ENCODE results near the gene BRF1.

The BRF1 gene

GRCh38 chr14:105326891-105327694, 26.3 kb upstream of the BRF1 start:
- no peaks in the 10 kb centered on the region for H3K27me3 Mint-ChIP-seq (ENCODE audit: low read depth)
- no peak overlapping the region for H3K27ac Mint-ChIP-seq
- no peaks in the 10 kb centered on the region for H3K9me3 Mint-ChIP-seq
- H3K4me1 Mint-ChIP-seq (ENCODE audit: low read depth), result peaks cover 16% of the 10 kb centered on the region
- no peak overlapping the region for H3K4me3 Mint-ChIP-seq
- no peak for DNase-seq (ENCODE audit: low spot score)
- no peaks in the 10 kb centered on the region for H3K36me3 Mint-ChIP-seq (ENCODE audit: low read depth)

GRCh38 chr14:105326568-105326867, 25.7 kb upstream of the BRF1 start:
- Mint-ChIP-seq H3K36me3 (ENCODE audit: low read depth) (no peaks in the 10 kb centered on the region), H3K27ac (no peak overlapping the region), H3K9me3 (no peaks in the 10 kb centered on the region), H3K27me3 (ENCODE audit: low read depth) (no peaks in the 10 kb centered on the region), H3K4me3 (no peak overlapping the region), H3K4me1 (ENCODE audit: low read depth) (peaks cover 11% of the 10 kb centered on the region)
- DNase-seq (ENCODE audit: low spot score), result no peak

GRCh38 chr14:105325716-105326567, 25.1 kb upstream of the BRF1 start:
- H3K9me3 Mint-ChIP-seq, result no peaks in the 10 kb centered on the region
- H3K4me3 Mint-ChIP-seq, result no peak overlapping the region
- no peaks in the 10 kb centered on the region for H3K27me3 Mint-ChIP-seq (ENCODE audit: low read depth)
- no peaks in the 10 kb centered on the region for H3K36me3 Mint-ChIP-seq (ENCODE audit: low read depth)
- H3K27ac Mint-ChIP-seq, result no peak overlapping the region
- no peak for DNase-seq (ENCODE audit: low spot score)
- peaks cover 6% of the 10 kb centered on the region for H3K4me1 Mint-ChIP-seq (ENCODE audit: low read depth)

- Mint-ChIP-seq H3K27ac (no peak overlapping the region), H3K36me3 (ENCODE audit: low read depth) (no peaks in the 10 kb centered on the region), H3K9me3 (no peaks in the 10 kb centered on the region), H3K4me3 (no peak overlapping the region), H3K27me3 (ENCODE audit: low read depth) (no peaks in the 10 kb centered on the region), H3K4me1 (ENCODE audit: low read depth) (peaks cover 3% of the 10 kb centered on the region)
- DNase-seq (ENCODE audit: low spot score), result no peak
Measured at GRCh38 chr14:105325303-105325702, 24.5 kb upstream of the BRF1 start.

- no peak for DNase-seq (ENCODE audit: low spot score)
Measured at GRCh38 chr14:105324871-105325270, 24.1 kb upstream of the BRF1 start.

GRCh38 chr14:105324080-105324778, 23.4 kb upstream of the BRF1 start:
- no peak for DNase-seq (ENCODE audit: low spot score)
- Mint-ChIP-seq H3K27me3 (ENCODE audit: low read depth) (no peaks in the 10 kb centered on the region), H3K27ac (no peak overlapping the region), H3K9me3 (no peaks in the 10 kb centered on the region), H3K36me3 (ENCODE audit: low read depth) (peaks cover 2% of the 10 kb centered on the region), H3K4me3 (no peak overlapping the region), H3K4me1 (ENCODE audit: low read depth) (peaks cover 5% of the 10 kb centered on the region)

More at GRCh38 chr14:105324871-105325270, 24.1 kb upstream of the BRF1 start:
- Mint-ChIP-seq H3K4me3 (no peak overlapping the region), H3K4me1 (ENCODE audit: low read depth) (peaks cover 3% of the 10 kb centered on the region), H3K27ac (no peak overlapping the region), H3K9me3 (no peaks in the 10 kb centered on the region), H3K27me3 (ENCODE audit: low read depth) (no peaks in the 10 kb centered on the region), H3K36me3 (ENCODE audit: low read depth) (no peaks in the 10 kb centered on the region)

GRCh38 chr14:105323663-105324062, 22.9 kb upstream of the BRF1 start:
- Mint-ChIP-seq H3K9me3 (no peaks in the 10 kb centered on the region), H3K36me3 (ENCODE audit: low read depth) (peaks cover 2% of the 10 kb centered on the region), H3K4me3 (no peak overlapping the region), H3K4me1 (ENCODE audit: low read depth) (peaks cover 8% of the 10 kb centered on the region), H3K27me3 (ENCODE audit: low read depth) (no peaks in the 10 kb centered on the region), H3K27ac (no peak overlapping the region)
- no peak for DNase-seq (ENCODE audit: low spot score)

GRCh38 chr14:105322791-105323556, 22.2 kb upstream of the BRF1 start:
- H3K36me3 Mint-ChIP-seq (ENCODE audit: low read depth), result peaks cover 2% of the 10 kb centered on the region
- H3K4me1 Mint-ChIP-seq (ENCODE audit: low read depth), result peaks cover 8% of the 10 kb centered on the region
- no peak overlapping the region for H3K4me3 Mint-ChIP-seq
- no peak overlapping the region for H3K27ac Mint-ChIP-seq
- H3K9me3 Mint-ChIP-seq, result no peaks in the 10 kb centered on the region
- H3K27me3 Mint-ChIP-seq (ENCODE audit: low read depth), result no peaks in the 10 kb centered on the region
- no peak for DNase-seq (ENCODE audit: low spot score)

- Mint-ChIP-seq H3K36me3 (ENCODE audit: low read depth) (peaks cover 2% of the 10 kb centered on the region), H3K27ac (no peak overlapping the region), H3K4me3 (no peak overlapping the region), H3K4me1 (ENCODE audit: low read depth) (peaks cover 14% of the 10 kb centered on the region), H3K9me3 (no peaks in the 10 kb centered on the region), H3K27me3 (ENCODE audit: low read depth) (peaks cover 4% of the 10 kb centered on the region)
- DNase-seq (ENCODE audit: low spot score), result no peak
Measured at GRCh38 chr14:105317546-105317945, 16.7 kb upstream of the BRF1 start.

GRCh38 chr14:105316968-105317510, 16.2 kb upstream of the BRF1 start:
- H3K36me3 Mint-ChIP-seq (ENCODE audit: low read depth), result peaks cover 2% of the 10 kb centered on the region
- DNase-seq (ENCODE audit: low spot score), result no peak
- H3K4me1 Mint-ChIP-seq (ENCODE audit: low read depth), result peaks cover 13% of the 10 kb centered on the region
- H3K9me3 Mint-ChIP-seq, result no peaks in the 10 kb centered on the region
- no peak overlapping the region for H3K27ac Mint-ChIP-seq
- H3K27me3 Mint-ChIP-seq (ENCODE audit: low read depth), result peaks cover 4% of the 10 kb centered on the region
- H3K4me3 Mint-ChIP-seq, result no peak overlapping the region

GRCh38 chr14:105316577-105316941, 15.8 kb upstream of the BRF1 start:
- H3K36me3 Mint-ChIP-seq (ENCODE audit: low read depth), result peaks cover 2% of the 10 kb centered on the region
- H3K4me3 Mint-ChIP-seq, result no peak overlapping the region
- H3K4me1 Mint-ChIP-seq (ENCODE audit: low read depth), result peaks cover 13% of the 10 kb centered on the region
- no peak overlapping the region for H3K27ac Mint-ChIP-seq
- H3K9me3 Mint-ChIP-seq, result no peaks in the 10 kb centered on the region
- H3K27me3 Mint-ChIP-seq (ENCODE audit: low read depth), result peaks cover 4% of the 10 kb centered on the region
- no peak for DNase-seq (ENCODE audit: low spot score)

GRCh38 chr14:105315941-105316576, 15.3 kb upstream of the BRF1 start:
- Mint-ChIP-seq H3K4me3 (peak overlapping the region; percentile 88), H3K4me1 (ENCODE audit: low read depth) (peaks cover 13% of the 10 kb centered on the region), H3K9me3 (no peaks in the 10 kb centered on the region), H3K27me3 (ENCODE audit: low read depth) (peaks cover 4% of the 10 kb centered on the region), H3K36me3 (ENCODE audit: low read depth) (peaks cover 2% of the 10 kb centered on the region), H3K27ac (no peak overlapping the region)
- DNase-seq (ENCODE audit: low spot score), result no peak

- Mint-ChIP-seq H3K27ac (peak overlapping the region; percentile 68), H3K36me3 (ENCODE audit: low read depth) (peaks cover 2% of the 10 kb centered on the region), H3K27me3 (ENCODE audit: low read depth) (peaks cover 4% of the 10 kb centered on the region), H3K9me3 (no peaks in the 10 kb centered on the region), H3K4me3 (peak overlapping the region; percentile 88), H3K4me1 (ENCODE audit: low read depth) (peaks cover 13% of the 10 kb centered on the region)
- DNase-seq (ENCODE audit: low spot score), result peak; percentile 18
Measured at GRCh38 chr14:105315211-105315721, 14.5 kb upstream of the BRF1 start.

Measured in T-helper 2 cell treated with Interferon-gamma antibody and Interleukin-4, amounts not matched to agents 5 μg/mL and 100 μg/mL, for 36 hours (primary cell).